ENCODE measurements around the gene AP2A1.

- TF ChIP-seq POLR2AphosphoS5 (IDR thresholded peaks at IDR 0.05; ENCODE audit: low read depth, low read length) (no peak), POLR2A (IDR thresholded peaks at IDR 0.05; ENCODE audit: low read depth, low read length) (no peak), TAF1 (IDR thresholded peaks at IDR 0.05; ENCODE audit: borderline replicate concordance, low read depth, low read length) (no peak)
These were observed 26.2 kb downstream of the AP2A1 start for GRCh38 chr19:49792829-49793560.

Measured in GM12892 (cell line).